NB4 (cell line): Measurements from ENCODE around the gene VIPR2.

Source experiments
- CTCF ChIP-seq: IDR thresholded peaks from one replicate; pipeline ENCODE4 v1.5.1; 2012; ENCODE audit warnings: low read depth, low read length
- POLR2A ChIP-seq: IDR thresholded peaks from 2 replicates; pipeline ENCODE4 v1.6.1; 2011; ENCODE audit warnings: mild to moderate bottlenecking; ENCODE audit not compliant: insufficient read length; ENCODE audit errors: extremely low read depth

DNA sequence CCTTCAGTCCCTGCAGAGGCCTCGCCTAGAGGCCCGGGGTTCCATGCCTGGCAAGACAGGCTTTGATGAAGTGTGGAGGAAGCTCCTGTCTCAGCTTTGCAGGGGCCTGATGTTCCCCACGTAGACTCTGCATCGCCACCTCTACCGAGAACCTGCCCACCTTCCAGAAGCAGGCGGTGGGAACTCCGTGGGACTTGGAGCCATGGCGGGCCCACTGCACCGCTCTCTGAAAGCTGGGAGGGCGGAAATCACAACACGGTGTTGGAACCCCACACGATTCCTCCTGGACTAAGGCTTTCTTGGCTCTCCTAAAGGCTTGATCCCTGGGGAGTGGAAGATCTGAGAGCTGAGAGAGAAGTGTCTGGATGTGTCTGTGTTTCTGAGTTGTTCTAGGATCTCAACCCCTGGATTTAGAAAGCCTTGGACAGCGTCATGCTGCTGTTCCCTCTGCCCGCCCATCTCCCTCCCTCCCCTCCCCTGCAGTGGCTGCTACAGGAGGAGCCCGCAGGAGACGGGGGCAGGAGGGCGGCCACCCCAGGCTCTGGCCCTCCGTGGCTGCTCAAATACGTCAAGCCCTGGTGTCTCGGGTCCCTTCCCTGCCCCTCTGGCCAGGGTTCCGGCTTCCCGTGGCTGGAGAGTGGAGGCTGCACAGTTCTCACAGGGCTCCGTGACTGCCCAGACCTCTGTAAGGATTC, 79.7 kb downstream of the VIPR2 start:
- no peak for TF ChIP-seq CTCF
- no peak for TF ChIP-seq POLR2A
